Measurements from ENCODE around the gene MAD1L1. TPM values are rescaled to one million over a fixed set of nuclear protein-coding genes. Genes with fewer than 3 reads are reported as not detected.

Gene MAD1L1
- total RNA-seq, 2 donors from 2014 or later: 18.9 to 24.9 TPM

DNA sequence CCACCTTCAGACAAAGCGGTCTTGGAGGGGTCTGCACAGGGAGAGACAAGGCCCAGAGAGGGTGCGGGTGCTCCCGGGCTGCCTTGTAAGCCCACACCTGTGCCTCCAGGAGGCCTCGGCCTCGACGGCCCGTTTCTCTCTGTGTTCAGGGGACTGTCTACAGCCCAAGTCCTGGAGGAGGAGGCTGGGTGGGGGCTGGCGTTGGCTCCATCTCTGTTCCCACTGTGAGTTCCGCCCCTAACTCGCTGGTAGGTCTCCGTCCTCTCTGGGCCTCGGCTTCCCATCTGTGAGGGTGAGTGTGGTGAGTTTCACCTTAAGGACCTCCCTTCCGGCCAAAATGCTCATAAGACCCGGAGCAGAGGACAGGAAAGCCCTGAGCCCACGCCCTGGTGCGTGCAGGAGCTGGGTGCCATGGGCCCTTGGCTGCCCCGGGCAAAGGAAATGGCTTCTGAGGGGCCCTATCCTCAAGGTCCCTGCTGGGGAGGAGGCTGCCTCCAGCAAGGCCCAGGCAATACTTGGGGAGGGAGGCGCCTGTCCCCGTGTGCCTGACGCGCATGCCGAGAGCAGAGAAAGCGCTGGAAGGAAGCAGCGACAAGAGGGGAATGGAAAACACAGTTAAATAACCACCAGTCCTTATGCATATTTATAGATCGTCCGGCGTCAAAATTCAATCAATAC is 285.8 kb downstream of the MAD1L1 start:
- intact Hi-C loops (cut with DNase I): no loop called here
- ATAC-seq: peak in 1 of 2 donors; percentile 12
- DNase-seq: peak; percentile 16

DNA sequence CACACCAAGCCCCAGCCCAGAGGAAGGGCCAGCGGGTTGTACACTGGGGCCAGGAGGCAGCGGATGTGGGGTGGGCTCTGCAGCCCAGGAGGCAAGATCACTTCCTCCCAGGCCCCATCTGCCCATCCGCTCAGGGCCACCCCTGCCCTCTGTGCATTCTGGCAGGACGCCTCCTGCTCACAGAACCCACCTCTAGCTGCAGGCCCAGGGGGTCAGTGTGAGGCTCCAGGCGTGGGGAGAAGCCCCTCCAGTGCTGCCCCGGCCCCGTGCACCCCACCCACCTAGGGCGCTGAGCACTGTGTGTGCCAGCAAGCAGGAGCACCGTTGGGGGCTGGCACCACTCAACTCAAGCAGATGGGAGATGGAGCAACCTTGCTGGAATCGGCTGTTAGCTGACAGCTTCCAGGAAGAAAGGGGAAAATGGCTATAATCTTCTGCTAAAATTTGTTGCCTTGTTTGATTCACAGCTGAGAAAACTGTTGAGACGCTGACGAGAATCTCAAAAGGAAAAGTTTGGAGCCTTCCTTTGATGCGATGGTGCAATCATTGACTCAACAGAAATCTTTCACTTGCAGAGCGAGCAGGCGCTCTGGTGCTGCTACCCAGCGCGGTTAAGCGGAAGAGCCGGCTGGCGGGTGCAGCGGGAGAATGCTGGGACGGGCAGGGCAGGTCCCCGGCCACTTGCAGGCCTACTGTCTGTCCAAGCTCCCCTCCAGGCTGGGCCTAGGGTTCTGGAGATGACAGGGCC is 286.5 kb downstream of the MAD1L1 start:
- intact Hi-C loops (cut with DNase I): no loop called here
- DNase-seq (peak; percentile 8), ATAC-seq (no peak)

DNA sequence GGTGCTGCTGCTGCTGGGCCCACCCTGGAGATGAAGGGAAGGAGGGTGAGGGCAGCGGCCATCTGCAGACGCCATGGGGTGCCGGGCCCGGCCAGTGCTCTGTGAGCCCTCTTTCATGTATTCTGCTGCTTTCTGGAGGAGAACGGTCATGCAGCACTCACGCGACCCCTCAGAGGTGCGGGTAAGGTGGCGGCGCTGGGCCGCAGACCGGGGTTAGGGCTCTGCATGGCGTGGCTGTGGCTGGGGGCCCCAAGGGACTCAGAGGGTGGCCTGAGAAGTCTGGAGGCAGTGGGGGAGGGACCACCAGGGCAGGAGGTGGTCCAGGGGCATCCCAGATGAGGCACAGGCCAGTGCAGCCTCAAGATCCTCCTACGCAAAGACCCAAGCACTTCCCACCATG is 287.2 kb downstream of the MAD1L1 start:
- ATAC-seq (no peak), DNase-seq (peak; percentile 10)
- intact Hi-C loops (cut with DNase I): no loop called here

DNA sequence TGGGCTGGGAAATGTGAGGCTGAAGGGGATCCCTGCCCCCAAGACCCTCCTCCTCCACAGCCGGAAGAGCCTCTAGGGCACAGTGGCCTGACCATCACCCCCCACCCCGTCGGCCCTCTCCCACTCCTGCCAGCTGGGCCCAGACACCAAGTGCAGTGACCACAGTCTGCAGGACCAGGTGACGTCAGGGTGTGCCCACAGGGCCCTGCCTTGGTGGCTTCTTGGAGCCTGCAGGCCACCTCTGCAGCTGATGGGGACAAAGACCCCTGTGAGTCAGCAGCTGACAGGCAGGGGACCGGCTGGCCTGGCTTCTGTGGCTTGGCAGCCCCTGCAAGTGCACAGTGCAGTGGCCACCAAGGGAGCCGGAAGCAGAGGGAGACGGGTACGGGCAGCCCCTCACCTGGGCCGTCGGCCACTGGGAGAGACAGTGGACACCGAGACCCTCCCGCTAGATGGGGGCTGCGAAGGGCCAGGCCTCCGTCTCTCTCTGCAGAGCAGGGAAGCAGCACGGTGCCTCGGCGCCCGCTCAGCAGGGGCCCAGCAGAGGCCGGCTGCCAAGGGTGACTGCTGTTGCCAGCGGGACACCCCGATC is 288.0 kb downstream of the MAD1L1 start:
- ATAC-seq (no peak), DNase-seq (peak; percentile 11)
- intact Hi-C loops (cut with DNase I): no loop called here

DNA sequence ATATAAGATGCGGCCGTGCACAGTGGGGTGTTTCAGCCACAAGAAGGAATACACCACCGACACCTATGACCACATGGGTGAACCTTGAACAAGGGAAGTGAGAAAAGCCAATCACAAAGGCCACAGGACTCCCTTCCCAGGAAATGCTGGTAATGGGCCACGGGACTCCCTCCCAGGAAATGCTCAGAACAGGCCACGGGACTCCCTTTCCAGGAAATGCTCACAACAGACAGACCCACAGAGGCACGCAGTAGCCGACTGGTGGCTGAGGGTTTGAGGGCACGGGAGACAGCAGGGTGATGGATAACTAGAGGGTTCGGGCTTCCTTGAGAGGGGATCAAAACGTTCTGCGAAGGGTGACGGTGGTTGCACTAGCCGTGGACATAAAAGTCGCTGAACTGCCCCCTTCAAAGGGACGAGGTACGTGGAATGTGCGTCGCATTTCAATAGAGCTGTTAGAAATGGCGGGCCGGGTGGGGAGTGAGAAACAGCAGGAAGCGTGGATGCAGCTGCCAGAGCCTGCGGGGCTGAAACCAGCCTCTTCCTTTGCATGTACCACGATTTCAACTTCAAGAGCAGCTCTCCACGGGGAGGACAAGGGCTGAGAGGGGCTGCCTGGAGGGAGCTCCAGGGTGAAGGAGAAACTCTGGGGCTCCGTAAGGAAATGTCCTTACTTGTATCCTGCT is 288.7 kb downstream of the MAD1L1 start:
- DNase-seq (peak; percentile 9), ATAC-seq (no peak)
- intact Hi-C loops (cut with DNase I): no loop called here

DNA sequence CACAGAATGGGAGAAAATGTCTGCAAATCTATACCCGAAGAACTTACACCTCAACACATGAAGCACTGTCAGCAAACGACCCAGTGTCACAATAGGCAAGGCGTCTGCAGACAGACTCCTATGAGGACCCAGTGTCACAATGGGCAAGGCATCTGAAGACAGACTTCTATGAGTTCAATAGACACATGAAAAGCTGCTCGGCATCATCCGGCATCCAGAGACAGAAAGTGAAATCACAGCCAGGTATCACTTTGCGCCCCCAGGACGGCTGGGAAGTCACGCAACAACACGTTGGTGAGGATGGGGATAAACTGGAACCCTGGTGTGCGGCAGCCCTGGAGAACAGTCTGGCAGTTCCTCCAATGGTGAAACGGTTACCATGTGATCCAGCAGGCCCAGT is 289.4 kb downstream of the MAD1L1 start:
- intact Hi-C loops (cut with DNase I): no loop called here
- ATAC-seq (no peak), DNase-seq (no peak)

DNA sequence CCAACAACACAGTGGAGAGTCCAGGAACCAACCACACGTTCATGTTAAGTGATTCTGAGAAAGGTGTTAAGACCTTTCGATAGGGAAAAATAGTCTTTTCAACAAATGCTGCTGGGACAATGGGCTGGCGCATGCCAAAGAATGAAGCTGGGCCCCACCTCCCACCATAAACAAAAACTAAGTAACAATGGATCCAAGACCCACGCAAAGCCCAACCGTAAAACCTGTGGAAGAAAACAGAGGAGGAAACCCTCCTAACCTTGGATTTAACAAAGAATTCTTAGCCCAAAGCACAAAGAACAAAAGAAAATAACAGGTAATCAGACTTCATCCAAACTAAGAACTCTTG is 289.8 kb downstream of the MAD1L1 start:
- ATAC-seq (no peak), DNase-seq (peak; percentile 11)
- intact Hi-C loops (cut with DNase I): no loop called here

DNA sequence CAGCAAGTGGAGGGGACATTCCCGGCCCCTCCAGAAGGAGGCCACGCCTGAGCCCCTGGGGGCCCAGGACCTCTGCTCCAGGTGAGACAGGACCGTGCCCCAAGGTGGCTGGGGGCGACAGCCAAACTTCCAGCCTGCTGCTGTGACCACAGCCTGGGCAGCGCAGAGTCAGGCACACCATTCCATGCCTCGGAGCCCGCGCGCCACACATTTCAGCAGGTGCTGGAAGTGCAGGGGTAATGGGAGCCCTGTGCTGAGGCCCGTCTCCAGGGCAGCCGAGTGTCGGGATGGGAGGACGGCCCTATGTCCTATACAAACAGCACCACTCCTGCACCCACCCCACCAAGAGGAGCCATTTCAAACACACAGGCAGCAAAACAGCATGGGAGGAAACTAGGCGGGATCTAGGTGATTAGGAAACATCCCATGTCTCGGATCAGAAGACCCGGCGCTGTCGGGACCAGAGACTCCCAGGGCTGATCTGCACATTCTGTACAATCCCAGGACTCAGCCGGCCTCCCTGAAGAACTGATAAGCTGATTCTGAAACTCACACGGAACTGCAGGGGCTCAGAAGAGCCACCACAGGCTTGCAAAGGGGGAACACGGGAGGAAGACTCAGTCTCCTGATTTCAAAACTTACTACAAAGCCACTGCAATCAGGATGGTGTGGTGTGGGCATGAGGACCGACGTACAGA is 290.4 kb downstream of the MAD1L1 start:
- ATAC-seq (no peak), DNase-seq (peak; percentile 17)
- intact Hi-C loops (cut with DNase I): no loop called here

DNA sequence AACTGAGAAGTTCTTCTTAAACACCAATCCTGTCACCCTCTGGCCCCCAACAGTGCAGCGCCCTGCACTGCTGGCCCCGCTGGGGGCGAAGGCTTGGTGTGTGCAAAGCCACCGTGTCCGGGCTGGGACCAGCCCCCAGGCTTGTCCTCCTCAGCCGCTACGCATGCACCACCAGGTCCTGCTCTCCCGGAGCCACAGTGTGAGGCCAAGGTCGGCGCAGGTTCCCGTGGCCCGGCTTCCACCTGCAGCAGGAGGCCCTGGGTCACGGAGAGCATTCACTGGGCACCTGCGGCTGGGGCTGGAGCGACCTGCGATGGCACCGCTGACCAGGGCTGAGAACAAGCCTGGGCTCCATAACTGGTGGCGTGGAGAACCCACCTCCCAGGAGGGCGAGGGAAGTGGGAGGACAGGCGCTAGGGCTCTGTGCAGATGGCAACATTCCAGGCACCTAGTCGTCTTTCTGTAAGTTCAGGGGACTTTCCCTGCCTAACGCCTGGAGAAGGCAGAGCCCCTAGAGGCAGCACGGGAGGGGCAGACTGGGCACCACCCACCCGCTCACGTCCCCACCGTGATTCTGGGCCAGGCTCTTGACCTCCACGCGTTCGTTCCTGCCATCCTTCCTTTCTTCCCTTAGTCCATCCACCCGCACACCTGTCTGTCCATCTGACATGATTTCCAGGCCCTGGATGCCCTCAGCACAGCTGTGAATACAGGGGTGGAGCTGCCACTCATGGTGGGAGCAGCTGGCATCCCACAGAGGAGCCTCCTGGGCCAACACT is 291.1 kb downstream of the MAD1L1 start:
- DNase-seq (peak; percentile 11), ATAC-seq (no peak)
- intact Hi-C loops (cut with DNase I): no loop called here

DNA sequence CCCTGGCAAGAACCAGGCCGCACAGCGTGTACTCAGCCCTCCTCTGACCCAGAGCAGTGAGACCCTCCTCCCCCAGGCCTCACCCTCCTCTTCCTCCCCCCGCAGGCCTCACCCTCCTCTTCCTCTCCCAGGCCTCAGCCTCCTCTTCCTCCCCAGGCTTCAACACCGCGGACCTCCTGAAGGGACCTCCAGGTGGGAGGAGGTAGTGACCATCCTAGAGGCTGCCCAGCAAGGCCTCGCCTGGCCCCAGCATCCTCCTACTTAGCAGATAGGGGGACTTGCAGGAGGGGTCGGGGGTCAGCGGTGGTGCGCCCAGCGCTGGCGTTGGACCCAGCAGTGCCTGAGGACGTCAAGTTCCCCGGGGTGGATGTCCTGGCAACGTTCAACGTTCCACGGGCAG is 291.9 kb downstream of the MAD1L1 start:
- intact Hi-C loops (cut with DNase I): no loop called here
- ATAC-seq (peak in 1 of 2 donors; percentile 67), DNase-seq (peak; percentile 11)

DNA sequence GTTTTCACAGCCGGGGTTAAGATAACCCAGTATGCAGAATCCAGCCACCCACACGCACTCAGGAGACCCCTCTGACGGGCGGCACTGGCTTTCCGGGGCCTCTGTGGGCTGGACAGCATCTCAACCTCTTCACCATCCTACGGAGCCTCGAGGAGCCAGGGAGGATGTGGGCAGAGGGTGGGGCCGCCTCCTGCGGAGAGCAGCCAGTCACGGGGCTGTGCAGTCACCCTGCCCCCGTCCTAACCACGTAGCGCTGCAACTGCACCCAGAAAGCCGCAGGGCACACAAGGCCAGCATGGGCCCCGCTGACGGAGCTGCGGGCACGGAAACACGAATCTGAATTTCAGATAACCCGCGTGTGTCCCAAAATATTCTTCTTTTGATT is 292.4 kb downstream of the MAD1L1 start:
- intact Hi-C loops (cut with DNase I): no loop called here

DNA sequence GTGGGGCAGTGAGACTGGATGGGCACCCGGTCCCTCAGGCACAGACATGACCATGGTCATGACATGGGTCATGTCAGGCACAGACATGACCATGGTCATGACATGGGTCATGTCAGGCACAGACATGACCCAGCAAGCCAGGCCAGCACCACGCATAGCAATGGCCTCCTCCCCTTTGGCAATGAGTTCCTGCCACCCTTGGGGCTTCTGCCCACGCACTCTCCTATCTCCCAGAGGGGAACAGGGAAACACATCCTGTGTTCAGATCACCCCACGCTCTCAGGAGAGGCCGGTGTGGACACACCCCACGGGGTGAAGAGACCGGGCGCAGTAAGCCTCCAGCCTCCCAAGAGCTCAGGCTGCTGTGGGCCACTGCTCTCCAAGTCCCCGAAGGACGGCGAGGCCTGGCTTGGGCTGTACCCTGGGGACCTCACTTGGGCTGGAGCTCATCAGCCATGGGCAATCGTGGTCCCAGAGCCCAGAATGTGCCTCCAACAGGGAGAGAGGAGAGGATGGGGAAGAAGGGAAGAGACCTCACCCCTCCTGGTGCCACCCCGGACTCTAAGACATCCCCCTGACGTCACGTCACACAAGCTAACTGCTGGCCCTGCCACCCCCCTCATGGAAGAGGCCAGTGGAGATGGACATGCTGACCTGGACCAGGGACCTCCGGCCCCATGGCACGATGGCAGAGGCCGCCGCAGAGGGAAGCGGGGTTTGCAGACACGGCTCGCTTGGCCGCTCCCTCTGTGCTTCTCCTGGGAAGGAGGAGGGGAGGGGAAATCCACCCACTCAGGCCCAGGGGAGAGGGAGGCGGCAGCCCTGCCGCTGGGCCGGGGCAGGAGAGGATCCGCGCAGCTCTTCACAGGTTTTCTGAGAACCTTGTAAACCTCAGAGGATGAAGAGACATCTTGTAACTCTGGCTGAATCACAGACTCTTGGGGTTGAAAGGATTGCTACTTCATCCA is 293.0 kb downstream of the MAD1L1 start:
- peak; percentile 26 for DNase-seq
- ATAC-seq: peak; percentile 20 to 29

More for the DNA sequence above, 292.4 kb downstream of the MAD1L1 start:
- ATAC-seq (peak; percentile 82 to 89), DNase-seq (peak; percentile 65)

DNA sequence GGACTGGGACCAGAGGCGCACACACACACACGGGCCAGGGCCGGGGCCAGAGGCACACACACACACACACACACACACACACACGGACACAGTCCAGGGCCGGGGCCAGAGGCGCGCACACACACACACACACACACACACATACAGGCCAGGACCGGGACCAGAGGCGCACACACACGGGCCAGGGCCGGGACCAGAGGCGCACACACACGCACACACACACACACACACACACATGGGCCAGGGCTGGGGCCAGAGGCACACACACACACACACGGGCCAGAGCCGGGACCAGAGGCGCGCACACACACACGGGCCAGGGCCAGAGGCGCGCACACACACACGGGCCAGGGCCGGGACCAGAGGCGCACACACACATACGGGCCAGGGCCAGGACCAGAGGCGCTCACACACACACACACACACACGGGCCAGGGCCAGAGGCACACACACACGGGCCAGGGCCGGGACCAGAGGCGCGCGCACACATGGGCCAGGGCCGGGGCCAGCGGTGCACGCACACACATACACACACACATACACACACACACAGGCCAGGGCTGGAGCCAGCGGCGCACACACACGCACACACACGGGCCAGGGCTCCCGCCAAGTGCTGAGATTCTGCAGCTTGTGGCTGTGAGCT is 293.8 kb downstream of the MAD1L1 start:
- peak in 1 of 2 donors; percentile 6 for ATAC-seq
- DNase-seq: peak; percentile 21
- intact Hi-C loops (cut with DNase I): no loop called here

More for the DNA sequence above, 293.0 kb downstream of the MAD1L1 start:
- intact Hi-C loops (cut with DNase I): no loop called here

DNA sequence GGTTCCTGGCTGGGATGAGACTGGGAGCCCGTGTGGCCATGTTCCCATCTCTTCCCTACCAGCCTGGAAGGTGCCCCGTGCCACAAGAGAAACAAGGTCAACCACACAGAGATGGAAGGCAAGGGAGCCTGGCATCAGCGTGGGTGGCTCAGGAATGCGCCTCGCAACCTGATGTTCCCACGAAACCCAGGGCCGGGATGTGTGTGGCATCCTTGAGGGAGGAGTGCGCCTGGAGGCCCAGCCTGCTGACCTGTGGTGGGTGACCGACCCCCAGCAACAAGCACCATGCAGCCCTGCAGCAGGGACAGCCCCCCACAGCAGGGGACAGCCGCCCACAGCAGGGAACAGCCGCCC is 295.5 kb downstream of the MAD1L1 start:
- ATAC-seq: no peak
- intact Hi-C loops (cut with DNase I): no loop called here

DNA sequence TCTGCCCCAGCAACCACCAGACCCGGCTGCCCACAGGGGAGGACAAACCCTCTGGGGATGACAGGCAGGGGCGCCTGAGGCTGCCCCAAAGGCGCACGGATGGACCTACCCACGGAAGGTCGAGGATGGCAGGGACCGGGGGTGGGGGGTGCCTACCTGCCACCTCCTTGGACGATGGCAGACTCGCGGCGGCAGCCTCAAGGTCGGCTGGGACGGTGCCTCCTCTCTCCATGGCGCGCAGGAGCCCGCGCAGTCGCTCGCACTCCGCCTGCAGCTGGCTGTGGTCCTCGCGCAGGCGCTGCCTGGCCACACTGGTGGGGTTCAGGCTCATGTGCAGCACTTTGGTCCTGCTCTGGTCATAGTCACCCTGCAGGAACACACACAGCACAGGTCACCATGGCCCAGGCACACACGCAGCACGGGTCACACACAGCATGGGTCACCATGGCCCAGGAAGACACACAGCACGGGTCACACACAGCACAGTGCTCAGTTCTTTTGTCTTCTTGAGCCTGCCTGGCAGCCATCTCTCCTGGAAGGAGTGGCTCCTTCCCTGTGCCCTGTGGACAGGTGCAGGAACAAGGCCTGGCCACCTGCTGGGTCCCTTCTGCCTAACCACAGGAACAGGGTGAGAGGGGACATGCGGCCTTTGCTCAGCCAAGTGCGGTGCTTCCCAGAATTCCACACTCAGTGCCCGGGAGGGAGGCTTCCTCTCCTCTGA is 296.1 kb downstream of the MAD1L1 start:
- intact Hi-C loops (cut with DNase I): no loop called here
- ATAC-seq (no peak), DNase-seq (peak; percentile 8)

More for the DNA sequence above, 295.5 kb downstream of the MAD1L1 start:
- DNase-seq: peak; percentile 9

DNA sequence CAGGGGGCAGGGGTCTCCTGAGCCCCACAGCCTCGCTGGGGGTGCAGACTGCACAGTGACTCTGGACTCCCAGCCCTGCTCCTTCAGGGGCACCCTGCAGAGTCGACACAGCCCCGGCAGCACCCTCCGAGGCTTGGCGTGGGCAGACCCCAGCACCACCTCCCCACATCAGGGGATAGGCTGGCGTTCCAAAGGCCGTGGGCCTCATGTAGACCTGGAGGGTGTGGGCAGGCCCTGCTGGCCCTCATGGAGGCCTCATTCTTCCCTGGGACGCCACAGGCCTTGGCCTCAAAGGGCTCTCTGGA is 296.8 kb downstream of the MAD1L1 start:
- intact Hi-C loops (cut with DNase I): no loop called here
- ATAC-seq (no peak), DNase-seq (no peak)
